Fibroblast of lung (primary cell): ENCODE results near the gene RAI1. TPM values are rescaled to one million over a fixed set of nuclear protein-coding genes. Genes with fewer than 3 reads are reported as not detected.

ENCODE experiments used
- DNase-seq, 2 donors: peaks; one replicate each; pipeline versions ENCODE4 v3.0.0 to v3.0.0-alpha.2; 2010; ENCODE audit warnings: low read depth in 2 of 2
- H2AFZ ChIP-seq: 2 replicates; pipeline ENCODE4 v1.5.1; 2012; ENCODE audit warnings: low read length, control low read depth, inconsistent platforms
- H3K27ac ChIP-seq: 2 replicates; pipeline ENCODE4 v1.5.1; 2011; ENCODE audit warnings: low read length, control low read depth; ENCODE audit not compliant: insufficient read depth
- H3K27me3 ChIP-seq: 2 replicates; pipeline ENCODE4 v1.5.1; 2011; ENCODE audit warnings: mild to moderate bottlenecking, low read length; ENCODE audit not compliant: control insufficient read depth, insufficient read depth
- H3K36me3 ChIP-seq: 2 replicates; pipeline ENCODE4 v1.5.1; 2011; ENCODE audit warnings: low read length; ENCODE audit not compliant: control insufficient read depth, insufficient read depth
- H3K4me1 ChIP-seq: 2 replicates; pipeline ENCODE4 v1.5.1; 2011; ENCODE audit warnings: low read length; ENCODE audit not compliant: control insufficient read depth, insufficient read depth; ENCODE audit errors: extremely low read depth
- H3K4me2 ChIP-seq: 2 replicates; pipeline ENCODE4 v1.5.1; 2011; ENCODE audit warnings: low read length, control low read depth; ENCODE audit not compliant: insufficient read depth; ENCODE audit errors: extremely low read depth
- H3K4me3 ChIP-seq, 4 experiments: fragments of 200-600 bp in 1 of 4; sonication (generic) in 1 of 4; replicated peaks in 1 of 4; 2 replicates each; pipeline ENCODE4 v1.5.1; 2011 to 2016; ENCODE audit warnings: low read length in 4 of 4, low read depth in 3 of 4, mild to moderate bottlenecking in 3 of 4, control low read depth in 2 of 4, inconsistent platforms in 1 of 4, mixed read lengths in 1 of 4; ENCODE audit not compliant: insufficient read depth in 1 of 4; ENCODE audit errors: control extremely low read depth in 1 of 4
- H3K79me2 ChIP-seq: 2 replicates; pipeline ENCODE4 v1.5.1; 2012; ENCODE audit warnings: mild to moderate bottlenecking, low read length, inconsistent platforms; ENCODE audit not compliant: control insufficient read depth, insufficient read depth
- H3K9ac ChIP-seq: 2 replicates; pipeline ENCODE4 v1.5.1; 2011; ENCODE audit warnings: mild to moderate bottlenecking, low read length, control low read depth; ENCODE audit not compliant: insufficient read depth
- H3K9me3 ChIP-seq: 2 replicates; pipeline ENCODE4 v1.5.1; 2012; ENCODE audit warnings: low read depth, low read length; ENCODE audit not compliant: control insufficient read depth, insufficient read depth
- H4K20me1 ChIP-seq: 2 replicates; pipeline ENCODE4 v1.5.1; 2011; ENCODE audit warnings: low read length; ENCODE audit not compliant: control insufficient read depth, insufficient read depth; ENCODE audit errors: extremely low read depth
- CTCF ChIP-seq, 2 donors: IDR thresholded peaks in 1 of 2; conservative IDR thresholded peaks in 1 of 2; 1 replicate in 1 of 2; 2 replicates in 1 of 2; pipeline ENCODE4 v1.5.1; 2011 to 2012; ENCODE audit warnings: low read length in 2 of 2, control low read depth in 1 of 2, inconsistent platforms in 1 of 2, low read depth in 1 of 2, mild to moderate bottlenecking in 1 of 2
- EZH2 ChIP-seq: IDR thresholded peaks from 2 replicates; pipeline ENCODE4 v1.5.1; 2012; ENCODE audit warnings: low read length, control low read depth, mild to moderate bottlenecking; ENCODE audit errors: missing control alignments
- polyA plus RNA-seq, 2 donors: library from polyadenylated mRNA; depleted of rRNA in 1 of 2; stranded (reverse) in 1 of 2; unstranded in 1 of 2; fragments of >200 nt; gene quantifications; 2 replicates each; pipeline ENCODE4 v1.2.1, GENCODE V29; 2011 to 2012; ENCODE audit warnings: missing spikeins in 1 of 2
- total RNA-seq: library from RNA; depleted of rRNA; stranded (reverse); fragments of >200 nt; gene quantifications from 2 replicates; pipeline ENCODE4 v1.2.1, GENCODE V29; 2014

The RAI1 gene
- total and polyA plus RNA-seq, 2 donors (not counting 1 experiment from before 2014, with no cell fraction given): 2.1 to 6.6 TPM

DNA sequence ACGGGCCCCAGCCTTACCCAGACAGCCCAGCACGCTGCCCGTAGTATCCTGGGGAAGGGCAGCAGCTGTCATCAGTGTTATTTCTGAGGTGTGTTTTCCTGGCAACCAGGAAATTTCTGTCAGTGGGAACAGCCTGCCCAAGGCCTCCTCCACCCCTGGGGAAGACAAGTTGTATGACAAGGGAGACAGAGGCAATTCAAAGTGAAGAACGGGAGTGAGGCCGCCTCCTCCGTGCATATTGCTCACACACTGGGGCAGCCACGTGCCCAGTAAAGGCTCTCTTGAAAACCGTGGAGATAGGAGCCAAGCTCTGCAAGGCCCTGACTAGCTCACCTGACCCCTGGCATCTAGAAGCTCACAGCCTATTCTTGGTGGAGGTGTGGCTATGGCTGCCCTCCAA is 57.6 kb downstream of the RAI1 start:
- peak in 1 of 2 donors; percentile 36 for DNase-seq
- H3K9ac ChIP-seq: no peak overlapping the region
- TF ChIP-seq EZH2: no peak
- no peak for TF ChIP-seq CTCF (conservative IDR thresholded peaks at IDR 0.05 in 1 of 2, IDR thresholded peaks at IDR 0.05 in 1 of 2; ENCODE audit: low read depth in 1 of 2, low read length in 2 of 2)

DNA sequence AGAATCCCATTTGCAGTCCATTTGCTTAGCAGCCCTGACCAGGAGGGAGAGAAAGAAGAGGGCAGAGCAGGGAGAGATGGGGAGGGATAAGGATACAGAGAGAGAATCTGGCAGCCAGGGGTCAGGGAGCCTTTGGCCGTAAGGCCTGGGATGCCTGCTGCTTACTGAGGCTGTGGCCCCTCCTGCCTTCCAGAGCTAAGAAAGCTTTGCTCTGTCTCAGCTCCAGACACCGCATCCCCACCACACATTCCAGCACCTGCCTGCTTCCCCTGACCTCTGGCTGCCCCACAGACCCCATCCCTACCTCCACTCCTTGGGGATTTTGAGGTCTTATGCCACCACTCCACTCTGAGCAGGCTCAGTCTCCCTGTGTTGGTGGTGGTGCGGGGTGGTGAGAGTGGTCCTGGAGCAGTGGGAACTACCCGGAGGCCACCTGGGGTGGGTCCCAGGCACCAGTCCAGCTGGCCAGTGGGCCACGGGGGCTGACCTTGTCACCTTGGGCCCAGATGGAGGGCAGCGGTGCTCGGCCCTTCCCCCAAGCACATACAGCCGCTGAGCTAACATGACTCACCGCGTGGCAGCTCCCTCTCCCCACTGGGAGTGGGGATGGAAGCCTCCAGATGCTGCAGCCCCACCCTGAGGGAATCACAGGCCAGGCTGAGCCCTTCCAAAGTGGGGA is 58.3 kb downstream of the RAI1 start:
- Histone ChIP-seq H2AFZ (no peak overlapping the region), H3K4me1 (peaks cover 40% of the 10 kb centered on the region), H3K27ac (peak overlapping the region; percentile 37), H3K9ac (no peak overlapping the region), H3K36me3 (no peaks in the 10 kb centered on the region), H3K4me2 (peak overlapping the region; percentile 21), H4K20me1 (no peaks in the 10 kb centered on the region), H3K4me3 (peak overlapping the region in 1 of 4 experiments; percentile 7), H3K27me3 (no peaks in the 10 kb centered on the region), H3K79me2 (peaks cover 40% of the 10 kb centered on the region), H3K9me3 (no peaks in the 10 kb centered on the region)
- DNase-seq: peak; percentile 69 to 71
- TF ChIP-seq CTCF (conservative IDR thresholded peaks at IDR 0.05 in 1 of 2, IDR thresholded peaks at IDR 0.05 in 1 of 2; ENCODE audit: low read depth in 1 of 2, low read length in 2 of 2): no peak
- TF ChIP-seq EZH2: no peak

More for the DNA sequence above, 57.6 kb downstream of the RAI1 start:
- Histone ChIP-seq H3K79me2 (peaks cover 40% of the 10 kb centered on the region), H4K20me1 (no peaks in the 10 kb centered on the region), H3K4me1 (peaks cover 40% of the 10 kb centered on the region), H3K27ac (no peak overlapping the region), H2AFZ (no peak overlapping the region), H3K9me3 (no peaks in the 10 kb centered on the region), H3K4me3 (no peak overlapping the region), H3K27me3 (no peaks in the 10 kb centered on the region), H3K4me2 (no peak overlapping the region), H3K36me3 (no peaks in the 10 kb centered on the region)

DNA sequence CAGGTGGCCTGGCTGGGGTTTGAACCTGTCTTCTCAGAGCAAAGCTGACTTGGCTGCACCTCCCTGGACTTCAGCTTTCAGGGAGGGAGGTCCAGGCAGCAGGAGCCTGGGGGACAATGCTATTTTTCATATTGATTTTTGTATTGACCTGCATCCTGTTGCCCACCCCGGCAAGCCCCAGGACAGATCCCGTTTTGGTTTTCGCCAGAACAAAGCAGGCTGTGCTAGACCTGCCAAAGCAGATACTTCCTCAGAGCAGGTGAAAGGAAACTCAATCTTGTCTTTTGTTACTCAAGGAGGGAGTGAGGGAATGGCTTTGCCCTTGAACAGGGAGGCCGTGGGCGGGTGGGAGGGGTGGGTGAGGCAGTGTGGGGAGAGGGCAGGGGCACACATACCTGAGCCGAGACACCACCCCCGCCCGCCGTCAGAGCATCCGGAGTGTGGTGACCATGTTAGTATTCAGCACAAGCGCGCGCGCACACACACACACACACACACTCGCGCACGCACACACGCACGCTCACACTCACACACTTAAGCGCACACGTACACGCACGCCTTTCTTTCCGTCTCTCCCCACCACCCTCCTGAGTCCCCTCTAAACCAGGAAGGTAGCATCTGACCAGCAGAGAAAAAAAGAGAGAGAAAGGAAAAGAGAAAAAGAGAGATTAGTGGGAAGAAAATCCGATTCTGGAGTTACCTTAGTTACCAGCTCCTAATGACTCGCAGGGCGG is 59.5 kb downstream of the RAI1 start:
- no peak for TF ChIP-seq EZH2
- no peak for TF ChIP-seq CTCF (conservative IDR thresholded peaks at IDR 0.05 in 1 of 2, IDR thresholded peaks at IDR 0.05 in 1 of 2; ENCODE audit: low read depth in 1 of 2, low read length in 2 of 2)
- Histone ChIP-seq H4K20me1 (no peaks in the 10 kb centered on the region), H3K9me3 (no peaks in the 10 kb centered on the region), H3K4me3 (peak overlapping the region in 1 of 4 experiments; percentile 1), H3K4me1 (peaks cover 40% of the 10 kb centered on the region), H3K79me2 (peaks cover 37% of the 10 kb centered on the region), H3K27ac (peak overlapping the region; percentile 37), H3K4me2 (peak overlapping the region; percentile 59), H2AFZ (no peak overlapping the region), H3K27me3 (no peaks in the 10 kb centered on the region), H3K36me3 (no peaks in the 10 kb centered on the region), H3K9ac (no peak overlapping the region)
- DNase-seq: peak in 1 of 2 donors; percentile 67
